Activated CD8-positive, alpha-beta T cell treated with anti-CD3 and anti-CD28 coated beads for 36 hours (primary cell): ENCODE results near the gene NMNAT2. TPM values are rescaled to one million over a fixed set of nuclear protein-coding genes. Genes with fewer than 3 reads are reported as not detected.

Experiments used
- ATAC-seq: fragments of 200-7000 bp; cut with Tn5 transposase; one replicate; pipeline ENCODE4 v1.10.0; 2021; ENCODE audit warnings: mild to moderate bottlenecking, moderate library complexity
- CTCF ChIA-PET: fragments of 350-600 bp; sonication (Branson Sonifier 250); formaldehyde crosslinking; loops from one replicate; lab custom pipeline; 2021; ENCODE audit warnings: antibody characterized with exemption; lab: Charles Lee
- POLR2A ChIA-PET: fragments of 350-600 bp; sonication (Branson Sonifier 250); formaldehyde crosslinking; loops from one replicate; lab custom pipeline; 2021; ENCODE audit warnings: antibody characterized with exemption; lab: Charles Lee
- DNase-seq: peaks from one replicate; pipeline ENCODE4 v3.0.0-alpha.2; 2020
- H3K27ac Mint-ChIP-seq: one replicate; pipeline ENCODE4 v1.8.0; 2021; ENCODE audit warnings: mild to moderate bottlenecking, mixed read lengths
- H3K27me3 Mint-ChIP-seq: one replicate; pipeline ENCODE4 v1.8.0; 2021; ENCODE audit warnings: mixed read lengths
- H3K36me3 Mint-ChIP-seq: one replicate; pipeline ENCODE4 v1.8.0; 2021; ENCODE audit warnings: low read depth, mixed read lengths
- H3K4me1 Mint-ChIP-seq: one replicate; pipeline ENCODE4 v1.8.0; 2021; ENCODE audit warnings: low read depth, mixed read lengths
- H3K4me3 Mint-ChIP-seq: one replicate; pipeline ENCODE4 v1.8.0; 2021; ENCODE audit warnings: mild to moderate bottlenecking, moderate library complexity, mixed read lengths
- H3K9me3 Mint-ChIP-seq: one replicate; pipeline ENCODE4 v1.8.0; 2021; ENCODE audit warnings: mixed read lengths
- intact Hi-C: fragments of 100-400 bp; cut with micrococcal nuclease; formaldehyde crosslinking; loops from one replicate; pipeline ENCODE4 v1.10.0; 2022
- total RNA-seq, 2 experiments: library from RNA; stranded (reverse); gene quantifications; one replicate each; pipeline ENCODE4 v1.2.3, GENCODE V29; 2021
- TF ChIP-seq, protein P1 (sequence below): fragments of 200-600 bp; IDR thresholded peaks from one replicate; pipeline ENCODE4 v1.8.0; 2022; ENCODE audit warnings: antibody characterized with exemption, mild to moderate bottlenecking

Gene NMNAT2
- total RNA-seq, 2 experiments from 2014 or later = not detected

DNA sequence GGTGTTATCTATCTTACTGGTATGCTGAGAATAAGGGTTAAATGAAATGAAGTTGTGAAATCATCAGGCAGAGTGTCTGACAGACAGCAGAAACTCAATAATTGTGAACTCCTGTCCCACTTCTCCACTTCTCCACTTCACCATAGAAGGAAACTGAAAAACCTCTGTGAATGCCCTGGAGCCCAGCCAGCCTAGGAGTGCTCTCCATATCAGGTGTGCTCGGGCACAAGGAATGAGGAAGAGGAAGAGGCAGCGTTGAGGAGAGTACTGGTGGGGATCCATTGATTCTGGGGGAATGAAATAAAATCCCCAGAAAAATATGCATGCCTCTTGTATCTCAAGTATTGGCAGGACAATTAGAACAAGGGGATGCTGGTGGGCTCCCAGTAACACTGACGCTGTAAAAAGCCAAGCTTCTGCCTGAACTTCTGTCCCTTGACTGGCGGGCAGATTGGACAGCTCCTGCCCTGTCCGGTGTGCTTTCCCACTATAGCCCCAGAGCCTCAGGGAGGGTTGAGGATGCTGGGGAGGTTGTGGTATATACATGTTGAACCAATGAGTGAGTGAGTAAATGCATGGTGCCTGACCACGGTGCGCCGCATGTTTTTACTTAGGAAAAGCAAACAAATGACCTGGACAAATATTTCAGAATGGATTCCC, 47.7 kb downstream of the NMNAT2 start:
- CTCF ChIA-PET = no interaction called here
- no peak for ATAC-seq
- H3K36me3 Mint-ChIP-seq = no peaks in the 10 kb centered on the region

DNA sequence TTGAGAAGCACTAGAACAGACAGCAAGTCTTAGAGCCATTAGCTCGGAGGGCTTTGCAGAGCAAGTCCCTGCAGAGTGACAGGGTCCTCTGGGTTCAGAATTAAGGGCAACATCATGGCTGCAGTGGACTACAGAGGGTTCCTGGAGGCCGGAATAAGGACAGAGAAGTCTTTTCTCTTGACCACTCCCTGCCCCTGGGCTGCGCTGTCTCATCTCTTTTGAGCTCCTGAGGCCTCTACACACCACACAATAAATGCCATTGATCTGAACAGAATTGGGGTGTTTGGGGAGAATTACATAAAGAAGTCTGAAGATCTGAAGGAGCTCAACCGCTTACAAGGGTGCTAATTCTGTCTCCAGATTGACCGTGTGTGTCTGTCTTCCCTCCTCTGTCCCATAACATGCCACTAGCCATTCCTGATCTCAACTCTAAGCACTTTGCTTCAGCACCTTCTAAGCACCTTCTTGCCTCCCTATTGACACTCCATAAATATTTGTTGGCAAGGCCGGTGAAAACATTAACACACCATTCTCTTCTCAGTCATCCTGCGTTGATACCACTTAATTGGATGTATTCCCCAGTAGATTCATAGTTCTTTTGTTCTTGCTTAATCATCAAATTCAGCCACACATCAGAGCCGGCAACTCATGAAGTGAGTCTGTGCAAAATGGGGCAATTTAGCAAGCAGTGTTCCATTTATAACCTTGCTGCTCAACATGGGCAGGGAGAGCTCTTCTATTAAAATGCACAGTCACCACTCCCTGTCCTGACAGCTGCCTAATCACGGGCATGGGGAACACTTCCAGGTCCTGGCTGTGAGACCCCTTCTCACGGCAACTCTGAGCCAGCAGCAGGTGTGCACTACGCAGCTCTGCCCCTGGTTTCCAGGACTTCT, 49.7 kb downstream of the NMNAT2 start:
- Mint-ChIP-seq H3K4me1 (no peaks in the 10 kb centered on the region), H3K27ac (no peak overlapping the region), H3K4me3 (no peak overlapping the region), H3K9me3 (no peaks in the 10 kb centered on the region), H3K27me3 (peaks cover 8% of the 10 kb centered on the region), H3K36me3 (no peaks in the 10 kb centered on the region)
- POLR2A ChIA-PET = no interaction called here
- TF ChIP-seq, protein P1, sequence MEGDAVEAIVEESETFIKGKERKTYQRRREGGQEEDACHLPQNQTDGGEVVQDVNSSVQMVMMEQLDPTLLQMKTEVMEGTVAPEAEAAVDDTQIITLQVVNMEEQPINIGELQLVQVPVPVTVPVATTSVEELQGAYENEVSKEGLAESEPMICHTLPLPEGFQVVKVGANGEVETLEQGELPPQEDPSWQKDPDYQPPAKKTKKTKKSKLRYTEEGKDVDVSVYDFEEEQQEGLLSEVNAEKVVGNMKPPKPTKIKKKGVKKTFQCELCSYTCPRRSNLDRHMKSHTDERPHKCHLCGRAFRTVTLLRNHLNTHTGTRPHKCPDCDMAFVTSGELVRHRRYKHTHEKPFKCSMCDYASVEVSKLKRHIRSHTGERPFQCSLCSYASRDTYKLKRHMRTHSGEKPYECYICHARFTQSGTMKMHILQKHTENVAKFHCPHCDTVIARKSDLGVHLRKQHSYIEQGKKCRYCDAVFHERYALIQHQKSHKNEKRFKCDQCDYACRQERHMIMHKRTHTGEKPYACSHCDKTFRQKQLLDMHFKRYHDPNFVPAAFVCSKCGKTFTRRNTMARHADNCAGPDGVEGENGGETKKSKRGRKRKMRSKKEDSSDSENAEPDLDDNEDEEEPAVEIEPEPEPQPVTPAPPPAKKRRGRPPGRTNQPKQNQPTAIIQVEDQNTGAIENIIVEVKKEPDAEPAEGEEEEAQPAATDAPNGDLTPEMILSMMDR = no peak
- CTCF ChIA-PET = no interaction called here
- ATAC-seq = no peak
- DNase-seq = no peak
- intact Hi-C loops = no loop called here

More for the DNA sequence above, 47.7 kb downstream of the NMNAT2 start:
- no peak for DNase-seq
- Mint-ChIP-seq H3K9me3 (no peaks in the 10 kb centered on the region), H3K4me3 (no peak overlapping the region), H3K27ac (no peak overlapping the region), H3K4me1 (no peaks in the 10 kb centered on the region), H3K27me3 (peaks cover 8% of the 10 kb centered on the region)
- POLR2A ChIA-PET = no interaction called here
- TF ChIP-seq, protein P1 = no peak
- intact Hi-C loops = no loop called here

DNA sequence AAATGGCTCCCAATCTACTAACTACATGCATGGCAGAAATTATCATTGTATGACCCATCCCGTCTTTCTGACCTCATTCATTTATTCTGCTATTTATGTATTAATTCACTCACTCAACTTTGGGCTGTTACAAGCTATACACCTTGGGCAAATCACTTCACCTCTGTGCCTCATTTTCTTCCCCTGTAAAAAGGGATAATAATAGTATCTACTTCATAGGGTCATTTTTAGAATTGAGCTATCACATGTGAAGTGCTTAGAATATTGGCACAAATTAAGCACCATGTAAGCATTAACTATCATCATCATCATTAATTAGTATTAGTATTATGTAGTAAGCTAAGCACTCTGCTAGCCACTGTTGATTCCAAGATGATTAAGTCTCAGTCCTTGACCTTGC, 52.1 kb downstream of the NMNAT2 start:
- Mint-ChIP-seq H3K4me3 (no peak overlapping the region), H3K27me3 (peaks cover 9% of the 10 kb centered on the region), H3K27ac (no peak overlapping the region), H3K9me3 (no peaks in the 10 kb centered on the region), H3K4me1 (no peaks in the 10 kb centered on the region), H3K36me3 (no peaks in the 10 kb centered on the region)
- CTCF ChIA-PET = no interaction called here
- intact Hi-C loops = no loop called here
- ATAC-seq (no peak), DNase-seq (no peak)
- POLR2A ChIA-PET = no interaction called here
- TF ChIP-seq, protein P1 = no peak

DNA sequence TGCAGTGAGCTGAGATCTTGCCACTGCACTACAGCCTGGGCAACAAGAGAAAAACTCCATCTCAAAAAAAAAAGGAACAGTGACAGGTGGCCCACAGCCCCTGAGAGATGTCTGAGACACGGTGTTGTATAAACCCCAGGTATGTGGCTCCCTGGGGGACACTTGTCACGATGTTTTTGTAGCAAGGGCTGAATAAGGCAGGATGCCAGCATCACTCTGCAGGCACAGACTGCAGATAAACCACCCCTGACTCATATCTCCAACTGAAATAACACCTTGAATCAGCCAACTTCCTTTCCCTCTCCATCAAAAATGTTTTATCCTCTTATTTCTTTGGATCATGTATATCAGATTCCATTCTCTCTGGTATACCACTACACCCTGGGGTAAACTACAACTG, 52.5 kb downstream of the NMNAT2 start:
- TF ChIP-seq, protein P1 = no peak
- intact Hi-C loops = no loop called here

DNA sequence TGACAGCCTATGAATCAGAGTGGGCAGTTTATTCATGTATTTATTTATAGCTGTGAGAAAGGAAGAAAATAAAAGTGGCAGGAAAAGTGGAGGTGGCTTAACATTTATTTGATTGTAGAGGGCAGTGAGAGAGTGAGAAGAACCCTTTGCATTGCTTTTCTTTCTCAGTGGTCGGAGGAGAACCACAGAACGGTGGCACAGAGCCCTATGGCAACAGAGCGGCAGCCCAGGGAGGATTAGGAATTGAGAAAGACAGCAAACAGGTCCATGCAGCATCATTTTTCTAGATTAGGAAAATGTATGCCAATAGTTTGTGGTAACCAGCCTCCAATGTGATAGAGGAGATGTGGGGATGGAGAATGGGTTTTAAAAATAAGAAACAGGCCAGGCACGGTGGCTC, 53.1 kb downstream of the NMNAT2 start:
- Mint-ChIP-seq H3K27ac (no peak overlapping the region), H3K9me3 (no peaks in the 10 kb centered on the region), H3K4me3 (no peak overlapping the region), H3K36me3 (no peaks in the 10 kb centered on the region), H3K4me1 (no peaks in the 10 kb centered on the region), H3K27me3 (peaks cover 12% of the 10 kb centered on the region)
- DNase-seq (no peak), ATAC-seq (no peak)
- intact Hi-C loops = no loop called here
- POLR2A ChIA-PET = no interaction called here
- TF ChIP-seq, protein P1 = no peak
- CTCF ChIA-PET = no interaction called here

More for the DNA sequence above, 52.5 kb downstream of the NMNAT2 start:
- peaks cover 9% of the 10 kb centered on the region for H3K27me3 Mint-ChIP-seq
- no peak for DNase-seq
- H3K27ac Mint-ChIP-seq = no peak overlapping the region
- ATAC-seq = no peak
- H3K4me1 Mint-ChIP-seq = no peaks in the 10 kb centered on the region
- H3K4me3 Mint-ChIP-seq = no peak overlapping the region
- H3K36me3 Mint-ChIP-seq = no peaks in the 10 kb centered on the region
- H3K9me3 Mint-ChIP-seq = no peaks in the 10 kb centered on the region
- CTCF ChIA-PET = no interaction called here
- POLR2A ChIA-PET = no interaction called here
